Ovary (tissue), 9 donors: ENCODE data around the gene FAM107B. TPM values are rescaled to one million over a fixed set of nuclear protein-coding genes. Genes with fewer than 3 reads are reported as not detected.

Source experiments
- DNase-seq, 5 donors: peaks; one replicate each; pipeline ENCODE4 v3.0.0-alpha.2; 2019 to 2020
- H3K27ac ChIP-seq, 2 donors: fragments of 200-600 bp; one replicate each; pipeline versions ENCODE4 v1.5.1 to v1.8.0; 2019 to 2022
- H3K27me3 ChIP-seq: fragments of 200-600 bp; one replicate; pipeline ENCODE4 v1.8.0; 2022
- H3K36me3 ChIP-seq: fragments of 200-600 bp; sonication (generic); one replicate; pipeline ENCODE4 v1.5.1; 2019
- H3K4me1 ChIP-seq: one replicate; pipeline ENCODE4 v1.8.1; 2013; ENCODE audit warnings: mild to moderate bottlenecking, moderate library complexity; ENCODE audit not compliant: insufficient read depth
- H3K4me3 ChIP-seq: fragments of 200-600 bp; sonication (generic); one replicate; pipeline ENCODE4 v1.5.1; 2017
- H3K9me3 ChIP-seq, 2 donors: fragments of 200-600 bp in 1 of 2; sonication (generic) in 1 of 2; one replicate each; pipeline versions ENCODE4 v1.5.1 to v1.8.1; 2013 to 2019; ENCODE audit warnings: mild to moderate bottlenecking in 1 of 2, moderate library complexity in 1 of 2
- EP300 ChIP-seq: sonication (generic); formaldehyde crosslinking; IDR thresholded peaks from one replicate; pipeline ENCODE4 v1.6.1; 2017; ENCODE audit warnings: antibody characterized with exemption
- POLR2A ChIP-seq: fragments of 450-650 bp; IDR thresholded peaks from one replicate; pipeline ENCODE4 v1.6.1; 2017; ENCODE audit warnings: antibody characterized with exemption, mild to moderate bottlenecking, moderate library complexity
- WGBS, 3 donors: extraction: QIAGEN DNeasy Blood & Tissue Kit in 1 of 3; methylation state at CpG; one replicate each; pipeline versions ENCODE4 v1.1.5 to v1.1.7; 2013 to 2017; 5-methylcytosine and 5-hydroxymethylcytosine counted together
- intact Hi-C, 4 donors: fragments of 100-400 bp; cut with DNase I; formaldehyde crosslinking; loops; one replicate each; pipeline versions ENCODE4 v1.11.0 to v1.15.1; 2022 to 2023
- polyA plus RNA-seq, 2 donors: library from polyadenylated mRNA; stranded (reverse); fragments of 200-250 nt in 1 of 2; fragments of 350-450 nt in 1 of 2; fragmentation: Illumina TruSeq in 1 of 2; extraction: RNeasy Lipid Tissue Mini Kit (QIAGEN cat#74804) in 1 of 2; gene quantifications; one replicate each; pipeline ENCODE4 v1.2.3, GENCODE V29; 2013 to 2014
- total RNA-seq, 7 donors: library from RNA; depleted of rRNA in 2 of 7; stranded (reverse); fragments of >200 nt in 2 of 7; fragmentation: NEBNext Ultra II Directional in 3 of 7; extraction: Animal tissue kit (Norgen Biotek cat#: 25700) in 3 of 7; gene quantifications; one replicate each; pipeline versions ENCODE4 v1.1.0 to v1.2.4, GENCODE V29; 2016 to 2023
- TF ChIP-seq, protein P1 (sequence below), 3 donors: fragments of 450-650 bp in 2 of 3; fragments of 200-600 bp in 1 of 3; IDR thresholded peaks; one replicate each; pipeline versions ENCODE4 v1.5.1 to v1.8.0; 2016 to 2022; ENCODE audit warnings: antibody characterized with exemption in 3 of 3, mild to moderate bottlenecking in 1 of 3
- donor health status: DM: no; HTN: no; CAD: no; lungs with moderate emphysema.
- donor health status: DM: no; HTN: no; CAD: no.
- donor health status: Bipolar disorder and iron deficiency.
- donor health status: DM: yes; HTN: yes; CAD: no.
- donor health status: DM: no; HTN: no; CAD: no.
- donor health status: DM: yes; HTN: yes; CAD: no.

Gene FAM107B
- total and polyA plus RNA-seq, 9 donors, result 6.0 to 26.6 (median 15.0) TPM

- Histone ChIP-seq H3K9me3 (no peaks in the 10 kb centered on the region), H3K36me3 (no peaks in the 10 kb centered on the region), H3K4me1 (peaks cover 9% of the 10 kb centered on the region), H3K27me3 (no peaks in the 10 kb centered on the region), H3K27ac (no peak overlapping the region), H3K4me3 (no peak overlapping the region)
- no peak for DNase-seq
- 95 to 97% (median 96%) methylated on average over 16 of the region's 16 CpGs for WGBS, 3 donors
- TF ChIP-seq EP300 (no peak), POLR2A (no peak)
- TF ChIP-seq, protein P1, sequence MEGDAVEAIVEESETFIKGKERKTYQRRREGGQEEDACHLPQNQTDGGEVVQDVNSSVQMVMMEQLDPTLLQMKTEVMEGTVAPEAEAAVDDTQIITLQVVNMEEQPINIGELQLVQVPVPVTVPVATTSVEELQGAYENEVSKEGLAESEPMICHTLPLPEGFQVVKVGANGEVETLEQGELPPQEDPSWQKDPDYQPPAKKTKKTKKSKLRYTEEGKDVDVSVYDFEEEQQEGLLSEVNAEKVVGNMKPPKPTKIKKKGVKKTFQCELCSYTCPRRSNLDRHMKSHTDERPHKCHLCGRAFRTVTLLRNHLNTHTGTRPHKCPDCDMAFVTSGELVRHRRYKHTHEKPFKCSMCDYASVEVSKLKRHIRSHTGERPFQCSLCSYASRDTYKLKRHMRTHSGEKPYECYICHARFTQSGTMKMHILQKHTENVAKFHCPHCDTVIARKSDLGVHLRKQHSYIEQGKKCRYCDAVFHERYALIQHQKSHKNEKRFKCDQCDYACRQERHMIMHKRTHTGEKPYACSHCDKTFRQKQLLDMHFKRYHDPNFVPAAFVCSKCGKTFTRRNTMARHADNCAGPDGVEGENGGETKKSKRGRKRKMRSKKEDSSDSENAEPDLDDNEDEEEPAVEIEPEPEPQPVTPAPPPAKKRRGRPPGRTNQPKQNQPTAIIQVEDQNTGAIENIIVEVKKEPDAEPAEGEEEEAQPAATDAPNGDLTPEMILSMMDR (IDR thresholded peaks at IDR 0.05), result no peak
- intact Hi-C loops, result loop anchor here in 1 of 4 donors (10.0 kb wide), 1 partner anchor 292 kb away; no protein-coding TSS in a partner anchor
Measured at GRCh38 chr10:14533295-14533694, 241.4 kb downstream of the FAM107B start.

DNA sequence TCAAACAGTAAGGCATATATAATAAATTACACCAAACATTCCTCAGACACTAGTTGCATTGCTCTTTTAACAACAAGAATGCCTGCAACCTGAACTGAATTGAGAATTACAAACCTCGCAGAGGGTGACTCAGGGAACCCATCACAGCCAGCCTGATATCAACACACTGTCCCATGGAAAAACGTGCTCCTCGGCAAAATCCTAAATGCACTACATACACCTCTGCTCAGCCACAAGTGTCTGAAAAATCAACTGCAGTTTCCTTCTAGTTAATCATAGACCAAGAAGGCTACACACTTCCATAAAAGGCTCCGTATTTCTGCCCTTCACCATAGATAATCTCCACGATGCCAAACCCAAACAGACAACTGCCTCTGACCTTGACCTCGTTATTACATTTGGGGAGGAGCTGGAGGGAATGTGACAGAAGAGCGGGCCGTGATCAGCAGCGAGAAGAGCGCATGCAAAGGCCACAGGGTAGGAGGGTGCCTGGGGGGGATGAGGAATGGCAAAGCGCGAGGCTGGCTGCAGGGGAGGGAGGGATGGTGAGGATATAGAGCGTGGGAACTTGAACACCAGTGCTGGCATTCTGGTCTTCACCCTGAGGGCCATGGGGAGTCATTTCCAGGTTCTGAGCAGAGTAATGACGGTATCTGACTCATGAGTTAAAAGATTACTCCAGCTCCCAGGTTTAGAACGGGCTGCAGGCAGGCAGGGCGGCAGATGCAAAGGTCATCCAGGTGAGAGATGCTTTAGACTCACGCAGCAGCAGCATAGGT, 242.0 kb downstream of the FAM107B start:
- H3K36me3 ChIP-seq, result no peaks in the 10 kb centered on the region
- no peaks in the 10 kb centered on the region for H3K27me3 ChIP-seq
- intact Hi-C loops, result loop anchor here in 1 of 4 donors (10.0 kb wide), 1 partner anchor 292 kb away; no protein-coding TSS in a partner anchor
- whole genome bisulfite sequencing, 3 donors, result 32 to 53% (median 36%) methylated on average over 17 of the region's 17 CpGs
- no peak for DNase-seq
- no peak overlapping the region for H3K27ac ChIP-seq
- TF ChIP-seq, protein P1 (IDR thresholded peaks at IDR 0.05), result no peak
- TF ChIP-seq EP300 (no peak), POLR2A (no peak)
- no peak overlapping the region for H3K4me3 ChIP-seq
- H3K4me1 ChIP-seq, result peaks cover 9% of the 10 kb centered on the region
- no peaks in the 10 kb centered on the region for H3K9me3 ChIP-seq

DNA sequence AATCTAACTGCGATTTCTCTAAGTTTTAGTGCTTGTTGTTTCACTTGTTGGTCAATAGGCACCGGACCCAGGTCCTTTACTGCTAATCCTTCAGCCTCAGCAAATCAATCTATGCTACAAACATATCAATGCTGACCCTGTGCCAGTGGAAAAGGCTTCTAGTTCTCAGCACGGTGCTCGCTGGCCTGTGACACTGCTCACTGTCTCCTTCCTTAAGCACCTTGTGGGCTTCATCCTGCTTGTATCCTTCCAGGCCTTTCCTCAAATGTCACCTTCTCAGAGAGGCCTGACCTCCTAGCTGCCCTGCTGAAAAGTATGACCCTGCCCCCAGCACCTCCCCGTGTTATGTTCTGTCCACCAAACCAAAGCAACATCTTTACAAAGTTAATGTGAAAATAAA, 242.7 kb downstream of the FAM107B start:
- TF ChIP-seq, protein P1 (IDR thresholded peaks at IDR 0.05), result no peak
- WGBS, 3 donors, result 77 to 86% (median 85%) methylated on average over 5 of the region's 5 CpGs
- H3K4me1 ChIP-seq, result peaks cover 9% of the 10 kb centered on the region
- H3K4me3 ChIP-seq, result no peak overlapping the region
- H3K27me3 ChIP-seq, result no peaks in the 10 kb centered on the region
- intact Hi-C loops, result loop anchor here in 1 of 4 donors (10.0 kb wide), 1 partner anchor 293 kb away; no protein-coding TSS in a partner anchor
- no peak overlapping the region for H3K27ac ChIP-seq
- no peaks in the 10 kb centered on the region for H3K9me3 ChIP-seq
- H3K36me3 ChIP-seq, result no peaks in the 10 kb centered on the region
- DNase-seq, result no peak

GRCh38 chr10:14530465-14530864, 244.2 kb downstream of the FAM107B start:
- H3K27me3 ChIP-seq, result no peaks in the 10 kb centered on the region
- intact Hi-C loops, result loop anchor here in 1 of 4 donors (10.0 kb wide), 1 partner anchor 294 kb away; no protein-coding TSS in a partner anchor
- 73 to 75% (median 74%) methylated on average over 5 of the region's 5 CpGs for WGBS, 3 donors
- H3K4me3 ChIP-seq, result no peak overlapping the region
- TF ChIP-seq EP300, result no peak
- TF ChIP-seq POLR2A, result no peak
- TF ChIP-seq, protein P1 (IDR thresholded peaks at IDR 0.05), result no peak
- H3K36me3 ChIP-seq, result no peaks in the 10 kb centered on the region
- DNase-seq, result no peak
- H3K27ac ChIP-seq, result no peak overlapping the region
- H3K9me3 ChIP-seq, result no peaks in the 10 kb centered on the region
- H3K4me1 ChIP-seq, result peaks cover 9% of the 10 kb centered on the region
